ENCODE results near the gene THADA.

THADA gene

DNA sequence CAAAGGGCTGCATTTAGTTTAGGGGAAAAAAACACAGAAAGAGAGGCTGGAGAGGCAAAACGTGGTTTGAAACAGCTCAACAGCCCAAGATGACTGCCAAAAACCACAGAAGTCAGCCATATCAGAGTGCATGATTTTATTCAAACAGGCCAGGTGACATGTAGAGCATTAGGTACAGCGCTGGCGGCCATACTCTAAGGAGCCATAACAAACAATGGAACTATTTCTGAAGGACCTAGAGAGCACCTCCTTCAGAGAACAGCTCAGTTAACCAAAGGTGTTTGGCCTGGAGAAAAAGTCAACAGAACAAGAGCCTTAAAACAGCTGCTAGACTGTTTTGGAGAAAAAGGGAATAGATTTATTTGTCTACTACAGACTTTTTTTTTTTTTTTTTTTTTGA lies 2.6 kb downstream of the THADA start:
- no peak overlapping the region for H3K27ac ChIP-seq (ENCODE audit: low read depth, low read length, poor library complexity, severe bottlenecking)
- H2AFZ ChIP-seq (ENCODE audit: low read length) = no peak overlapping the region
- no peak overlapping the region for H3K4me3 ChIP-seq (ENCODE audit: low read depth, low read length, poor library complexity, severe bottlenecking)
- no peak overlapping the region for H3K9ac ChIP-seq (ENCODE audit: low read length)
- no peaks in the 10 kb centered on the region for H3K9me2 ChIP-seq (ENCODE audit: low read depth, low read length)
- no peak overlapping the region for H3K4me2 ChIP-seq (ENCODE audit: low read length)
- peaks cover 35% of the 10 kb centered on the region for H3K36me3 ChIP-seq (ENCODE audit: insufficient read depth, low read length)
- H3K27me3 ChIP-seq (ENCODE audit: insufficient read depth, low read length) = no peaks in the 10 kb centered on the region
- no peaks in the 10 kb centered on the region for H4K20me1 ChIP-seq (ENCODE audit: insufficient read depth, low read length)
- H3F3A ChIP-seq (ENCODE audit: insufficient read depth, low read length) = no peaks in the 10 kb centered on the region
- H3K4me1 ChIP-seq (ENCODE audit: insufficient read depth, low read length, severe bottlenecking) = peaks cover 14% of the 10 kb centered on the region
- peaks cover 11% of the 10 kb centered on the region for H3K79me2 ChIP-seq (ENCODE audit: insufficient read depth, low read length)
- no peaks in the 10 kb centered on the region for H3K9me3 ChIP-seq (ENCODE audit: low read length)
- no peak for TF ChIP-seq EZH2 (IDR thresholded peaks at IDR 0.05; ENCODE audit: borderline replicate concordance, low read length)
- TF ChIP-seq, protein P1, sequence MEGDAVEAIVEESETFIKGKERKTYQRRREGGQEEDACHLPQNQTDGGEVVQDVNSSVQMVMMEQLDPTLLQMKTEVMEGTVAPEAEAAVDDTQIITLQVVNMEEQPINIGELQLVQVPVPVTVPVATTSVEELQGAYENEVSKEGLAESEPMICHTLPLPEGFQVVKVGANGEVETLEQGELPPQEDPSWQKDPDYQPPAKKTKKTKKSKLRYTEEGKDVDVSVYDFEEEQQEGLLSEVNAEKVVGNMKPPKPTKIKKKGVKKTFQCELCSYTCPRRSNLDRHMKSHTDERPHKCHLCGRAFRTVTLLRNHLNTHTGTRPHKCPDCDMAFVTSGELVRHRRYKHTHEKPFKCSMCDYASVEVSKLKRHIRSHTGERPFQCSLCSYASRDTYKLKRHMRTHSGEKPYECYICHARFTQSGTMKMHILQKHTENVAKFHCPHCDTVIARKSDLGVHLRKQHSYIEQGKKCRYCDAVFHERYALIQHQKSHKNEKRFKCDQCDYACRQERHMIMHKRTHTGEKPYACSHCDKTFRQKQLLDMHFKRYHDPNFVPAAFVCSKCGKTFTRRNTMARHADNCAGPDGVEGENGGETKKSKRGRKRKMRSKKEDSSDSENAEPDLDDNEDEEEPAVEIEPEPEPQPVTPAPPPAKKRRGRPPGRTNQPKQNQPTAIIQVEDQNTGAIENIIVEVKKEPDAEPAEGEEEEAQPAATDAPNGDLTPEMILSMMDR (IDR thresholded peaks at IDR 0.05; ENCODE audit: low read length) = no peak

DNA sequence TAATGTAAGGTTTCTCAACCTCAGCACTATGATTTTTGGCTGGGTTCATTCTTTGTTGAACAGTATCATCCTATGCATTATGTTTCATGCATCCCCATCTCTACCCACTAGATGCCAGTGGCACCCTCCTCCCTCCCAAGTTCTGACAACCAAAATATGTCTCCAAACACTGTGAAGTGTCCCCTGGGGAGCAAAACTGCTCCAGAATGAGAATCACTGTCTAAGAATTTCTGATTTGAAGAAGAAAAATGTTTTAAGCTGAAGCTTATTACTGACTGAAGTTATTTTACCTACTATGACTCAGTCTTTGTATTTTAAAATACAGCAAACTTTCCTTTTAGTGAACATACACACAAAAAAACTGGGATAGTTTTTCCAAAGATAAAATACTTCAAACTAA lies 3.4 kb downstream of the THADA start:
- Histone ChIP-seq H3K4me3 (ENCODE audit: low read depth, low read length, poor library complexity, severe bottlenecking) (no peak overlapping the region), H3K27ac (ENCODE audit: low read depth, low read length, poor library complexity, severe bottlenecking) (no peak overlapping the region), H3K4me2 (ENCODE audit: low read length) (no peak overlapping the region), H3K27me3 (ENCODE audit: insufficient read depth, low read length) (no peaks in the 10 kb centered on the region), H2AFZ (ENCODE audit: low read length) (no peak overlapping the region), H3K9me2 (ENCODE audit: low read depth, low read length) (no peaks in the 10 kb centered on the region), H4K20me1 (ENCODE audit: insufficient read depth, low read length) (no peaks in the 10 kb centered on the region), H3K4me1 (ENCODE audit: insufficient read depth, low read length, severe bottlenecking) (peaks cover 14% of the 10 kb centered on the region), H3K9ac (ENCODE audit: low read length) (no peak overlapping the region), H3F3A (ENCODE audit: insufficient read depth, low read length) (no peaks in the 10 kb centered on the region), H3K79me2 (ENCODE audit: insufficient read depth, low read length) (peaks cover 11% of the 10 kb centered on the region), H3K9me3 (ENCODE audit: low read length) (no peaks in the 10 kb centered on the region), H3K36me3 (ENCODE audit: insufficient read depth, low read length) (peaks cover 43% of the 10 kb centered on the region)
- TF ChIP-seq, protein P1 (IDR thresholded peaks at IDR 0.05; ENCODE audit: low read length) = no peak
- no peak for TF ChIP-seq EZH2 (IDR thresholded peaks at IDR 0.05; ENCODE audit: borderline replicate concordance, low read length)

DNA sequence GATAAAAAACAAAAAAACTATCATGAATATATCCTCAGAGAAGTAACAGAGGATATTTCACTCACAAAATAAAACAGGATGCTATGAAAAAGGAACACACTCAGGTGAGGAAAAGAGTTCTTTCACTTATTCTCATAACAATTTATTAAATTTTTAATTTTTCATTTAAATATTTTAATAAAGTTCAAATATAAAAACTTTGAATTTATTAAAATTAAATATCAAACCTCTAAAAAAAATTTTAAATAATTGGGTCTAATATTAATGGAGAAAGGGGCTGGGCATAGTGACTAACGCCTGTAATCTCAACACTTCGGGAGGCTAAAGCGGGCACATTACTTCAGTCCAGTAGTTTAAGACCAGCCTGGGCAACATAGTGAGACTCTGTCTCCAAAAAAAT lies 10.1 kb downstream of the THADA start:
- Histone ChIP-seq H3K4me2 (ENCODE audit: low read length) (no peak overlapping the region), H3K27ac (ENCODE audit: low read depth, low read length, poor library complexity, severe bottlenecking) (no peak overlapping the region), H3K79me2 (ENCODE audit: insufficient read depth, low read length) (no peaks in the 10 kb centered on the region), H3K9me2 (ENCODE audit: low read depth, low read length) (no peaks in the 10 kb centered on the region), H3K4me1 (ENCODE audit: insufficient read depth, low read length, severe bottlenecking) (no peaks in the 10 kb centered on the region), H3K9me3 (ENCODE audit: low read length) (no peaks in the 10 kb centered on the region), H3K36me3 (ENCODE audit: insufficient read depth, low read length) (peaks cover 82% of the 10 kb centered on the region), H3K4me3 (ENCODE audit: low read depth, low read length, poor library complexity, severe bottlenecking) (no peak overlapping the region), H2AFZ (ENCODE audit: low read length) (no peak overlapping the region), H3F3A (ENCODE audit: insufficient read depth, low read length) (no peaks in the 10 kb centered on the region), H3K27me3 (ENCODE audit: insufficient read depth, low read length) (no peaks in the 10 kb centered on the region), H4K20me1 (ENCODE audit: insufficient read depth, low read length) (no peaks in the 10 kb centered on the region), H3K9ac (ENCODE audit: low read length) (no peak overlapping the region)
- TF ChIP-seq EZH2 (IDR thresholded peaks at IDR 0.05; ENCODE audit: borderline replicate concordance, low read length) = no peak
- TF ChIP-seq, protein P1 (IDR thresholded peaks at IDR 0.05; ENCODE audit: low read length) = no peak
